Stimulated activated CD8-positive, alpha-beta memory T cell treated with anti-CD3 and anti-CD28 coated beads, Interleukin-12 subunit alpha, Interleukin-12 subunit beta, amount 100 ng/mL, for 24 hours (primary cell): ENCODE measurements around the gene PWWP2B.

Source experiments
- DNase-seq: peaks from one replicate; pipeline ENCODE4 v3.0.0-alpha.2; 2020; ENCODE audit errors: extremely low read depth

The PWWP2B gene

DNA sequence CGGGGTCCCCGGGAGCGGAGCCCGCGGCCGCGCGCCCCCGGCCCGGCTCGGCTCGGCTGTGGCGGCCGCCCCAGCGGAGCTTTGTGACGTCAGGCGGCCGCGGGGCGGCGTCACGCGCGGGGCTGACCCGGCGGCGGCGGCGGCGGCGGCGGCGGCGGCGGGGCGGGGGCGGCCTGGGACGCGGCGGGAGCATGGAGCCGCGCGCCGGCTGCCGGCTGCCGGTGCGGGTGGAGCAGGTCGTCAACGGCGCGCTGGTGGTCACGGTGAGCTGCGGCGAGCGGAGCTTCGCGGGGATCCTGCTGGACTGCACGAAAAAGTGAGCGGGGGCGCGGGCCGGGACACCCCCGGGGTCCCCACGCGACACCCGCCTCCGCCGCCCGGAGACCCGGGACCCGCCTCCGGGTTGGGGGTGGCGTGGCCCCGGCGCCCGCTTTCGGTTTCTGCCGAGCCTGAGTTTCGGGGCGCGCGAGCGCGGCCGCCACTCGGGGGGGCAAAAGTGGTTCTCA is at the start of gene PWWP2B:
Gene PWWP2B, plus strand, starts transcription at position 165 of the 506 bp plus-strand sequence. Its CDS starts 27 bp downstream, at position 192.
- no peak for DNase-seq

DNA sequence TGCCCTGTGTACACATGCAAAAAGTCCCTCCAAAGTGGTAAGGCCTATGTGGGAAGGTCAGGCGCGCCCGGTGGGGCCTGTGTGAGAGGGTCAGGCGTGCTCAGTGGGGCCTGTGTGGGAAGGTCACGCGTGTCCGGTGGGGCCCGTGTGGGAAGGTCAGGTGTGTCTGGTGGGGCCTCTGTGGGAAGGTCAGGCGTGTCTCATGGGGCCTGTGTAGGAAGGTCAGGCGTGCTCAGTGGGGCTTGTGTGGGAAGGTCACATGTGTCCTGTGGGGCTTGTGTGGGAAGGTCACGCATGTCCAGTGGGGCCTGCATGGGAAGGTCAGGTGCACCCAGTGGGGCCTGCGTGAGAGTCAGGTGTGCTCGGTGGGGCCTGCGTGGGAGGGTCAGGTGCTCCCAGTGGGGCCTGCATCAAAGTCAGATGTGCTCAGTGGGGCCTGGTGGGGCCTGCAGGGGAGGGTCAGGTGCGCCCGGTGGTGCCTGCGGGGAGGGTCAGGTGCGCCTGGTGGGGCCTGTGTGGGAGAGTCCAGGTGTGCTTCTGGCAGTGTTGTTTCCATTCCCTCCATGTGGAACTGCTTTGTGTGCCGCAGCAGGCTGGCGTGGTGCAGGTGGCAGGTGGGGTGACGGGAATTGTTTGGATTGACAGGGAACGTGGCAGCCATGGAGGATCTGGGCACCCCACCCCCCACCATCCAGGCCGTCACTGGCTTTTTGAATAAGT is 49.6 kb upstream of the PWWP2B start:
- DNase-seq: no peak

DNA sequence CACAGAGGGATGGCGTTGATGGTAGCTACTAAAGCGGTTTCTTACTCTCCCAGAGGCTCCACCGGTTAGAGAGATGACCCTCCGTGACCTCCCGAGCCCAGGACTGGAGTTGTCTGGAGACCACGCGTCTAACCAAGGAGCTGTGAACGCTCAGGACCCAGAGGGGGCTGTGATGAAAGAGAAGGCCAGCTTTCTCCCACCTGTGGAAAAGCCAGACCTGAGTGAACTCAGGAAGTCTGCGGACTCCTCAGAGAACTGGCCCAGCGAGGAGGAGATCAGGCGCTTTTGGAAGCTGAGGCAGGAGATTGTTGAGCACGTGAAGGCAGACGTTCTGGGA is 49.1 kb upstream of the PWWP2B start:
- no peak for DNase-seq

DNA sequence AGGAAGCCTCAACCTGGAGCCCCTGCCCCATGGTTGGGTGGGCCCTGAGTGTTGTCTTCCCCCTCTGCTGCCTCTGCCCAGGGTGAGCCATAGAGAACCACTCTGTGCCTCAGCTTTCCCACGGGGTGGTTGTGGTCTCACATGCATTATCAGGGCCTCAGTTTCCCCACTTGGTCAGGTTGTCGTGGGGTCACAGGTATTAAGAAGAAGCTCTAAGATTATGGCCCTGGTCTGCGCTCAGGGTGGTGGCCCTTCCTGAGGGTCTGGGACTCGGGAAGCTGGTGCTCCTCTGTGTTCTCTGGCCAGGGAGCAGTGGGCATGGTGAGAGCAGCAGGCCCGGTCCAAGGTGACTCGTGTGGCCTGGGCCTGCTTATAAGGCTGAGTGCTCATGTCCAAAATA is 47.2 kb upstream of the PWWP2B start:
- no peak for DNase-seq

DNA sequence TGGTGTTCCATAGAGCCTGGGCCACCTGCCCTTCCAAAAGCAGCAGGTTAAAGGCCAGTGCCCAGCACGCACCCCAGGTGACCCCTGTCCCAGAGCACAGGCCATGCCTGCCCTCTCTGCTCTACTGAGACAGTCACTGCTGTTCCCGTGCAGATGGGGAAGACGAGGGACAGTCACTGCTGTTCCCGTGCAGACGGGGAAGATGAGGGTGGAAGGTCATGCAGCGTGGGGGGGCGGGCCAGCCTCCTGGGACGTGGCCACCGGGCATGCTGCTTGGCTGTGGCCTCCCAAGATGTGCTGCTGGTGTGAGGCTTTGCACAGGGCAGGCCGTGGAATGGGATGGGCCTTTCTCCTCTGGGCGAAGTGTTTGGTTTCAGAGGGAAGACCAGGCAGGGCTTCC is 46.6 kb upstream of the PWWP2B start:
- DNase-seq: no peak

DNA sequence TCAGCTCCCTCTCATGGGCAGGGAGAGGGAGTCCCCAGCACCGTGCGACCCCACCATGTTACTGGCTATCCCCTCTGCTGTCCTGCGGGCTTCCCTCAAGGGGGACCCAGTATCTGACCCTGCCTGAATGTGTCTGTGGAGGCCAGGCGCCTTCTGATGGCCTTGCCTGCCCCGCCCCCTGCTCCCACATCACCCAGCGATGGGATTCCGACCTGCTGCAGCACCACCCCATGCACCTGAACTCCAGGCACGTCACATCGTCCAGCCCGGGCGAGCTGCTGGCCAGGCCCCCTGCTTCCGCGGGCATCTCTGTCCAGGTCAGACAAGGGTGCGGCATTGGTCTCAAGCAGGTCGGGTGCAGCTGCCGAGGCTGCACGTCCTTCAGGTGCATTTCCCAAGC is 46.1 kb upstream of the PWWP2B start:
- DNase-seq: no peak

DNA sequence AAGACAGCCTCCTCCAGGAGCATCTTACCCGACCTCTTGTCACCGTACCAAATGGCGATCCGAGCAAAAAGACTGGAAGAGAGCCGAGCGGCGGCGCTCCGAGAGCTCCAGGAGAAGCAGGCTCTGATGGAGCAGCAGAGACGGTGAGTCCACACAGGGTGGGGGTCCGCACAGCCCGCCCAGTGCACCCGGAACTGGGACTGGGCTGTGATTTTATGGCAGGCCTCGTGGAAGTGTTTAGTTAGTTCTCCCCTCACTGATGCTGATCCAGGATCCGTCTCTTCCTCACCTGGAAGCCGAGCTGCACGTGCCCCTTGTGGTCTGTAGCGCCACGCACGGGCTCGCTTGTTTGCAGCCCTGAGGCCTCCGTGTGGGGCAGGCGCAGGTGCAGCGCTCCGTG is 45.4 kb upstream of the PWWP2B start:
- DNase-seq: no peak

DNA sequence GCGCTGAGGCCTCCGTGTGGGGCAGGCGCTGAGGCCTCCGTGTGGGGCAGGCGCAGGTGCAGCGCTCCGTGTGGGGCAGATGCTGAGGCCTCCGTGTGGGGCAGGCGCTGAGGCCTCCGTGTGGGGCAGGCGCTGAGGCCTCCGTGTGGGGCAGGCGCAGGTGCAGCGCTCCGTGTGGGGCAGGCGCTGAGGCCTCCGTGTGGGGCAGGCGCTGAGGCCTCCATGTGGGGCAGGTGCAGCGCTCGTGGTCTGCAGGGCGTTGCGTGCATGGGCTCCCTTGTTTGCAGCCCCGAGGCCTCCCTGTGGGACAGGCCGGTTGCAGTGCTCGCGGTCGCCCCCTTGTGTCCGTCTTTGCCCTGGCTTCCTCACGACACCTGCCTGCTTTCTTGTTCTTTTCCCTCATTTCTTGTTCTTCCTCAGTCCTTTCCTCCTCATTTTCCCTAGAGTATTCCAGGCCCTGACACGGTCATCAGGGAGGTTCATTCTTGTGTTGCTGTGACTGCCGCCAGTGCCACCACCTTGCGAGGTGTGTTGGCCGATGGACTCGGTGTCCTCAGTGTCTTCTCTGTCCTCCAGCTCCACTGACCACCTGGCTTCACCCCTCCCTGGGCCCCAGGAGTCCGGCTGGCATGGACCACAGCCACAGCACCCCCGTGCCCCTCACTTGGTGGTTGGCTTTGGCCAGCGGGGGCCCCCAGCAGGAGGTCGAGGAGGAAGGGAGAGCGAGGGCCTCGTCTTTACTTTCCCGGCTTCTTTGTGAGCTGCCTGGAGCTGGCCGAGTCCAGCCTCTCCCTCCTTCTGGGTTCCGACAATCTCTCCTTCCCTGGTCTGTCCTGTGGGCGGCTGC is 44.3 kb upstream of the PWWP2B start:
- DNase-seq: peak; percentile 51

DNA sequence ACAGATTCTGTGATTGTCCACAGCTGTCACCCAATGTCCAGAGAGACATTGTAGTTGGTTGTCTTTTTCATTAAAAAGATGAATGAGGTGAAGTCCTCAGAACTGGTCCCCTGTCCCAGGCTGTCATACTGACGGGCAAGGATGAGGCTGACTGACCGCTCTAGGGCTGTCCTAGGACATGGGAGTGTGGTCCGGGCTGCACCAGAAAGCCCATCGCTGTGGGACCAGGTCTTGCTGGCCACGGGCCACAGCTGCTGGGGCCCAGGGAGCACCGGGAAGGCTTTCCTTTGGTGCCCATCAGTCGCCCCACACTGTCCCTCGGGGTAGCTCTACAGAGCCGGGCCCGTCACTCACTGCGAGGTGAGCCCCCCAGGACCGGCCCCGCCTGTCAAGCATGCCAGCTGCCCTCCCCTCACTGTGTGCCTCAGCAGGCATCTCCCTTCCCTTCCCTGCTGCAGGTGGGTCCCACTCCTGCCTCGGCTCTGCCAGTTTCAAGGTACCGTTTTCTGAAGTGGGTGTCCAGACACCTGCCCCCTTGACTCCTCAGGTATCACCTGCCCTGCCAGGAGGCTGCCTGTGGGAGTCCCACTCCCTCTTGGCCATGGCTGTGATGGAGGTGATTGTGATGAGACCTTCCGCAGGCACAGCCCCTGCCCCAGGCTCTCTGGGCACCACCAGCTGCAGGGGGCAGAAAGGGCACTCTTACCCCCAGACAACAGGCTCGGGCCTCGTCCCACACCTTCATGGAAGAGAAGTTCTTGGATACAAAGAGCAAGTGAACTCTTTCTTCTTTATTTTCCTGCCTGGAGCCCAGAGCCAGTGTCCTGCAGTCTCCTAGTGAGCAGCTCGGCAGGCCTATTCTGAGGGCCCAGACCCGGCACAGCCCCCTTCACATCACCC is 43.3 kb upstream of the PWWP2B start:
- no peak for DNase-seq

DNA sequence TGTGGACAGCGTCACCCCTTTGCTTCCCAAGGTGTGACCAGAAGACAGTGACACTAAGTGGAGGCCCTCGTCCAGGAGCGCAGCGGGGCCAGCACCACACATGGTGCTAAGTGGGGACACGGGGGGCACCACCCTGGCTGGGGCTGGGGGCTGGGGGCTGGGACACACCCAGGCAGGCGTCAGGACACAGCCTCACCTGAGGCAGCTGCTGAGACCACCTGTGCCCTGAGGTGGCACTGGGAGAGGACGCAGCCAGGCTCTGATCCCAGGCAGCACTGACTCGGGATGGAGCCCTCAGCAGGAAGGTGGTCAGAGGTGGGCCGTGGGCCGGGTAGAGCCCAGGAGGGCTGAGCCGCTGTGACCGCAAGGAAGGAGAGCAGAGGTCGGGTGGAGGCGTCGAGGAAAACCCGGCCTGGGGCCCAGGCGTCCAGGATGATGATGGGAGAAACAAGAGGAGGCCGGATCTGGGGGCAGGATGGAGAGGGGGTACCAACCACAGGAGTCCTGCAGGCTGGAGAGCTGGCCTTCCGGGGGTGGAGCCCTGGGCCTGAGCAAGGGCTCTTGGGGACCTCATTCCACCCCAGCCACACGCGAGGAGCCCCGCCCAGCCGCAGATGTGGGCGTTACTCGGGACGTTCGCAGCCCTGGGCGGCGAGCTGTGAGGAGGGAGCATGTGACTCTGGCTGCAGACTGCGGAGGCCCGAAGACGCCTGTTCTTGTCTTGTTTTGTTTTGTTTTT is 42.5 kb upstream of the PWWP2B start:
- DNase-seq: no peak

DNA sequence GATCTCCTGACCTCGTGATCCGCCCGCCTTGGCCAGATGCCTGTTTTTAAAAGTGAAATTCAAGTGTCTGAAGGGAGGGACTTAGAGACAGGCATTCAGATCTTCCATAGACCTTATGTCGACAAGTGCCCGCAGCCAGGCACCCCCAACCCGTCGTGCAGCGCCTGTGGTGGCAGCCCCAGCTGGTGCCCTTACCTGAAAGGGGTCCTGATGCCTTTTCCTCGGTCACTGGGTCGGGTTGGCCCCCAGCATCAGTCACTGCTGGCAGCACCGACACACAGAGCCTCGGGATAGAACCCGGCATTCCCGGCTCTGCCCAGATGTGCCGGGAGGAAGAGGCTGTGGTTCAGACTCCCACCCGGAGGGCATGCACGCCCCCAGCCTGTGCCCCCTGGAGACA is 41.7 kb upstream of the PWWP2B start:
- no peak for DNase-seq

DNA sequence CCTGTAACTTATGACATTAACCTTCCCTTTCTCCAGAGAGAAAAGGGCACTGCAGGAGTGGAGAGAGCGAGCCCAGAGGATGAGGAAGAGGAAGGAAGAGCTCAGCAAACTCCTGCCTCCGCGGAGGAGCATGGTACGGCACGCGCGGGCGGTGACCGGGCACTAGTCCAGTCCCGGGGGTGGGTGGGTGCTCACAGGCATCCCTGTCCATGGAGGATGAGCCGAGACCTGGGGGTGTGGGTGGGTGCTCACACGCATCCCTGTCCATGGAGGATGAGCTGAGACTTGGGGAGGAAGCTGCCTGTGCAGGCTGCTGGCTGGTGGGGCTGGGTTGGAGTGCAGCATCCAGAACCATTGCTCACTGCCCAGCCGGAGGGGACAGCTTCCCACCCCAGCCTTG is 41.2 kb upstream of the PWWP2B start:
- DNase-seq: no peak

DNA sequence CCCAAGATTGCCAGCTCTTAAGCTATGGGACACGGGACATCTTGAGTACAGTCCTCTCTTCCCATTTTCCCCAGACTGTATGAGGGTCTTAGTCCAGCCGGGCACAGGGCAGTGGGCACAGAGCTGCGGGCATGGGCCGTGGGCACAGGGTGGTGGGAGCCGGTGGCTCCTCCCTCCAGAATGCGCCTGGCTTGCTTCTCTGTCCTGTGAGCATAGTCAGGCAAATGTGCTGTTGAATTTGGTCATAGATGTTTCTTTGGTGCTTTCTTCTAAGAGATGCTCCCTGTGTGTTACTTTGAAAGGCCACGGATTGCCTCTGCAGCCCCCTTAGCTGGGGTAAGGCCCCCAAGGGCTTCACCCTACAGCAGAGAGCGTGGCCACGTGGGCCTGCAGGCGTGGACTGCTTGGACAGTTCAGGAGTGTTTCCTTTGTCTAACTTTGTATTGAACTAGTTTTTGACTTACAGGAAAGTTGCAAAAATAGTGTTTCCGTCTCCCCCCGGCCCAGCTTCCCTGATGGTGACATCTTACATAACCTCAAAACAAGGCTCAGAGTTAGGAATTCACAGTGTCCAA is 40.3 kb upstream of the PWWP2B start:
- DNase-seq: no peak

DNA sequence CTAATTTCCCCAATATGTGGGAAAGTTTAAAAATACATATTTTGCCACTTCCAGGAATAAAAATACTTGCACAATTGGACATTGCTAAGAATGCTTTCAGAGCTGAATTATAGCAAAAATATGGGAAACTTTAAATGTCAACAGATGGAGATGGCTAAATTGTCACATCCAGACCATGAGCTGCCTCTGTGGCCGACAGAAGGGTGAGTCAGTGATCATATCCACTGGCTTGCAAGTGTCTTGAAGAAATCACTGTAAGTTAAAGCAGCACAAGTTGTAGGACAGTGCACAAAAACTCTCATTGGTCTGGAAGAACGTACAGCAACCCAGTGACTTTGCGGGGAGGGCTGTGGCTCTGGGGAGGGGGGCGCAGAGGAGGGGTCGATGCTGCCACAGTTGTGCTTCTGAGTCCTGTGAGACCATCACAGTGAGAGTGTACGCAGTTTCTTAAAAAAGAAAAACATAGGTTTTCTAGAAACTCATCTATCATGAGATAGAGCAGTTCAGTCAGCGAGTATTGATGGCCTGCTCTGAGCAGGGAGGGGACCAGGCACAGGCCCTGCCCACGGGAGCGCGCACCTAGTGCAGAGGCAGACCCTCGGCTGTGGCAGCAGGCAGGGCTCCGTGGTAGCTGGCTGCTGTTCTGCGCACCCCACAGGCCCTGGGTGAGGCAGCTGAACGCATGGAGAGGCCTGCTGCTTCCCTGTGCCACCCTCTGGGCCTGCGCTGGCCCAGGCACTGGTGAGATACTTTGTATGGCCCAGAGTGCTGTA is 39.5 kb upstream of the PWWP2B start:
- no peak for DNase-seq

DNA sequence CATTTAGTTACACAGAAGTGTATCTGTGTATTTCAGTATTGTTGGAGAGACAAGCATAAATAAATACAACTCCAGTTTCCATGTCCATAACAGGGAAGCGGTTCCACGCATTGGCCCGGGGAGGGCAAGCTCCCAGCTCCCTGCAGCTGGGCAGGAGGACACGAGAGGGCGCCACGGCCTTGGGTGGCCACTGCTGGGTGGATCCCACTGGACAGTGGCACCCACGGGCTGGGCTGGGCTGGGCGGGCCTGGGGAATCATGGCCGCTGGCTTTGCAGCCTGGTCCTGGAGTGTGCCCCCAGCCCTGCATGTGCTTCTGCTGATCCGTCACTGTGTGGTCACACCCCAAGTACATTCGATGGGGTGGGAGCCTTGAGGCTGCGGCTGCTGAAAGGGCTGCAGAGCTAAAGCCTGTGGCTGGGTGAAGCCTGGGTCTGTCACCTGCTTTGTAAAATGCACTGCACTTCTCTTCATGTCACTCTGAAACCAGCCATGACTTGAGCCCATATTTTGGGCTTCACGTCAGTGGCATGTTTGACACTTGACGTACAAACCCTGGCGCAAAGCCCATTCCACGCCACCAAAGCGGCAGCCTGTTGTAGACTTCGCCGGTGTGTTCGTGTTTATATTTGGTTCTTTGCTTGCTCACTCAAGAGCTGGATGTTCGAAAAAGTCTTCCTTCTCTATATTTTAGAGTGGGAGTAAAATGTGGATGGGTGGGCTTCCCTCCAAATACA is 37.5 kb upstream of the PWWP2B start:
- no peak for DNase-seq

DNA sequence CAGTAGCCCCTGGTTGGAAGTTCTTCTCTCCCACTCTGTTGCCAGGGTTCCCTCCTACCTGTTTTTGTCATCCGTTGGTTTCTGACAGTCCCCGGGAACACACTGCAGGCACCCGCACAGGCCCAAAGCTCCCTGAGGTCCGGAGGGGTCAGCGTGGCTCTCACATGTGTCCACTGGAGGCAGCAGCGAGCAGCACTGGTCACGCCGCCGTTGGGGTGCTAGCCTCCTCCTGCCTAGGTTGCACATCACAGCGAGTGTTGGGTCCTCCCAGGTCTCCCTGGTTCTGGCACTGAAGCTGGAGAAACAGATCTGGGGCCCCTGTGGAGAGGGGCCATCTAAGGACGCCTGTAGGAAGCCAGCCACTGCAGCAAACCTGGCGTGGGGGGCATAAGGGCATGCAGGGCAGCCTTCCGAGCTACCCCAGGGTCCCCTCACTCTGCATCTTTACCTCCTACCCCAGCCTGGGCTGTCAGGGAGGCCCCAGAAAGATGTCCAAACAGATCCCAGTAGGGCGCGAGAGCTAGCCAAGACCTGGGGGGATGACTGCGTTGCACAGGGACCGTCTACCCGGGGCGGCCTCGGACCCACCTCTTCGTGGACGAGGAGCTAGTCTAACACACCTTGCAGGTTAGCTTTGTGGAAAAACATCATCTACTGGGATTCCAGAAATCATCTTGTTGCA is 36.1 kb upstream of the PWWP2B start:
- DNase-seq: no peak

DNA sequence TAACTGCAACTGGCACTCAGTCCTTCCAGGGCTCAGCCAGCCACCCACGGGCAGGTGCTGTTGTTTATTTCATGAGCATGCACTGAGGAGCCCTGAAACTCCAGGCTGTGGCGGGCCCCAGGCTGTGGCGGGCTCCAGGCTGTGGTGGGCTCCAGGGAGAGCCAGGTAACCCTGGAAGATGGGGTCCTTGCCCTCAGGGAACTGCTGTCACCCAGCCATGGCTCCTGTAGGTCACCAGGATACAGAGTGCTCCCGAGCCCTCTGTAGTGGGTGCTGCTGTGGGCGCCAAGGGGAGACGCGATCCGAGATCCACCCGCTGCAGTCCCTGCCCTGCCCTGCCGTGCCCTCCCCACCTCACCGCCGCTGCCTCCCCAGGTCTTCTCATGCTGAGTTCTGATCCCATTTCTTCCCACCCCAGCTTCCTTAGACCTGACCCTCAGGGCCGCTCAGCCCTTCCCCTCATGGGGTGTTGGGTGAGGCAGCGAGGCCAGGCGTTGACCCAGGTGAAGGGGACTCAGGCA is 35.4 kb upstream of the PWWP2B start:
- no peak for DNase-seq

DNA sequence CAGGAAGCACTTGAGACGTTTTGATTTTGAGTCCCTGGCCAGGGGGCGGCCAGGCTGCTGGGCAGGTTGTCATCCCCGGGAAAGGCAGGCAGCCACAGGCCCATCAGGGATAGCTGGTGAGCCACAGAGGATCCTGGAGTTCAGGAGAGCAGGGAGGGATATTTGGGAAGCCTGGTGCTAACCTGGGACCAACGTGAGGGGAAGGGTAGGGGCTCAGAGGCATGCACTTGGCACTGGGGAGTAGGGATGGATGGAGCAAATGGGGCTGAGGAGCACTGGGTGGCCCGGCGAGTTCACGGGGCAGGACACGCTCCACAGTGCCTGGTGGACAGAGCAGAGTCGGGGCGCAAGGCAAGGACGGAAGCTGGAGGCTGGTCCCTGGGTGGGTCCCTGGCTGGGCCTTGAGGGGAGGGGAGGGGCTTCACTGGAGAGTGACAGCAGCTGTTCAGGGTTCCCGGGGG is 34.8 kb upstream of the PWWP2B start:
- no peak for DNase-seq

DNA sequence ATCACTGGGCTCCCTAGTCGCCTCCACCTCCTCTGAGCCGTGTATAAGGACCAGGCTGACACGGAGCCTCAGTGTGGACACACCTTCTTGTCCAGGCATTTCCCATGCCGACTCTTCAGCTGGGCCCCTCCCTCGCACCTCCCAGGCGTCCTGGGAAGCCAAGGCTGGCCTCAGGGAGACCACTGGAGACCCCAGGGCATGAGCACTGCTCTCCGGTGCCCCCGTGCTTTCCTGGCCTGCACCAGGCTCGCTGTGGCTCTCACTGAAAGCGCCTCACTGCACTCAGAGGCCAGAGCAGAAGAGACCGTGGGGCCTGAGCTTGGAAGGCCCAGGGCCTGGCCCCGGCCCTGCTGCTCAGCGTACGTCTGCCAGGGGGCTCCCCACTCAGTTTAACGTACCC is 33.6 kb upstream of the PWWP2B start:
- no peak for DNase-seq
